GM19099 (cell line): Measurements from ENCODE around the gene CRYZL1.
A peak's percentile ranks its signal among the peaks of the same experiment; 100 is the strongest.

Experiments
- POLR2A ChIP-seq: IDR thresholded peaks from 3 replicates; pipeline ENCODE4 v1.6.1; 2011; ENCODE audit warnings: low read depth; ENCODE audit not compliant: insufficient read length; ENCODE audit errors: extremely low read depth

CRYZL1 gene

GRCh38 chr21:33641352-33642026, at the start of gene CRYZL1:
Gene CRYZL1 (minus strand): TSS chr21:33641741. CDS start chr21:33631551, 10,190 bp downstream.
- peak; percentile 70 for TF ChIP-seq POLR2A

GRCh38 chr21:33690874-33691273, 49.3 kb upstream of the CRYZL1 start:
- no peak for TF ChIP-seq POLR2A

- TF ChIP-seq POLR2A = no peak
Observed at GRCh38 chr21:33688353-33688752, 46.8 kb upstream of the CRYZL1 start.

GRCh38 chr21:33687634-33688033, 46.1 kb upstream of the CRYZL1 start:
- TF ChIP-seq POLR2A = no peak

DNA sequence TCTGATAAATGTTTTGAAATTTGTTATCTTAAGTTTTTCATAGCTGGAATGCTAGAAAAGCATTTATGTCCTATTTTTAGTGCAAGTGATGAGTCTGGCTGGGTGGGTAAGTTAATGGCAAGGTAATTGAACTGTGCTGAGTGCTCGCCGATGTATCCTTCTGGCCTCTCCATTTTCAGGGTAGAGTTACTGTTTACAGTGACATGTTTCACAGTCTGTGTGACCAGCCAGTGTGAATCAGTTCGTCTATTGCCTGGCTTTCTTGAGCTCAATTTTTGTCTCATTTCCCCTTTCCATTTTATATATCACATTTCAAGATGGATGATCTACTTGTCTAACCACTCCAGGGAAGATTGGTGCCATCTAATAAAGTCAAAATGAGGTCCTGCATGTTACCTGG, 44.8 kb upstream of the CRYZL1 start:
- TF ChIP-seq POLR2A = no peak

DNA sequence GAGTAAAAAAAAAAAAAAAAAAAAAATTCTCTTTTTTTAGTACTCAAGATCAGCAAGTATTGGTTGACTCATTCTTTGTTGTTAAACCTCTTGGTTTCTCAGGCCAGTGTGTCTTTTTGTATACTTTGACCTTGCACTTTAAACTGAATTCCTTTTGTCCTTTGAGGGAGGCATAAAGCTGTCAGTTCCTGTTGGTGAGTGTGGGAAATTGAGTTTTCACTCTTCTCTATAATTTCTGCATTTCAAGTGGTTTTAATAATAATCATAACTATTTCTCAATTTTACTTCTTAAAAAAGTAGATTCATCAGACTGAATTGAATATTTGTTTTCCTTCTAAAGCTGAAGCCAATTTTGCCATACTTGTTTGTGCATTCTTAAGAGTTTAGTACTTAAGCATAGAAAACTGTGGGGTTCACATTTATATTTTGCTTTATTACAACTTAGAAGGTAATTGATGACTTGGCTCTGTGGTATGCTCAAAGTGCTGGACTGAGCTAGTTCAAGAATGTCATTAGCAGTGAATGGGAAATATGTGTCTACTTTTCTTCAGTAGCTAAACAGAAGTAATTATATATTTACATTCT, 44.2 kb upstream of the CRYZL1 start:
- TF ChIP-seq POLR2A = no peak

- TF ChIP-seq POLR2A = no peak
Observed at GRCh38 chr21:33684923-33685560, 43.5 kb upstream of the CRYZL1 start.

DNA sequence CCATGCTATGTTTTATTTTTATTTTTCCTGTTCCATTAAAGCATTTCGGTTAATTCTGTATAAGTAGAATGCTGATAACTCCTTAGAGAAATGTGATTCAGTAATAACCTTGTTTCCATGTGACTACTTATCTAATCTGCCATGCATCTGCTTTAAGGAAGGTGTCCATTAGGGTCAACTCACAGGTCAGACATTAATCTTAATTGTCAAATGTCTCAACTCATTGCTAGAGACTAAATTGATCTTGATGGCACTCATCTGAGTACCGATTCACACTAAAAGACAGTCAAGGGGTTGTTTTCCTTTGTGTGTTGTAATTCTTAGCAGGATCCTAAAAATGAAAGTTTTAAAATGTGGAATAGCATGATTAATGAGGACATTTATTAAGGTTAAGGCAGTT, 42.5 kb upstream of the CRYZL1 start:
- TF ChIP-seq POLR2A = no peak

DNA sequence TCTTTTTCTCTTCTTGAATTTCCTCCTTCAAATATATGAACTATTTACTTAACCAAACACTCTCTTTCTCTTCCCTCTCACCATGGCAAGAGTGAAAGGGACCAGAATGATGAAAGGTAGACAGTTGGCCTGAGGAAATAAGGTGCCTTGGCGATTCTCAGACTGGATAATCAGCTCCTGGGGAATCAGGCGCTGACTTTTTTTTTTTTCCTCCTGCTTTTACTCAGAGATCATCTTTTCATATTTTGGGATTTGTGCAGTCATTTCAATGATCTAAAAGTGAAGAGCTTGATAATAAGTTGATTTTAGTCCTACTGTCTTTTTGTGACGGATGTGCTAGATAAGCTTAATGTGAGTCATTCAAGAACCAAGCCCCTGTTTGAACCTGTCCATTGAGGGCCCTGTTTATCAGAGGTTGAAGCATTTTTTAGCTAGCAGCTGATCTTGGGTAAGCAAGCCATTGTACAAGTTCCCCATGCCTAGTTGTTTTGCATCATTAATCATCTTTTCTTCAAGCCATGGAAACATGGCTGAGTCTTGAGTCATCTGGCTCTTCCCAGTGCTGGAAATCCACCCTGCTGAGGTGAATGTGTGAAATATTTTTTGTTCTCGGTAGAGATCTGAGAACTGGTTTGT, 41.6 kb upstream of the CRYZL1 start:
- no peak for TF ChIP-seq POLR2A

GRCh38 chr21:33680870-33681269, 39.3 kb upstream of the CRYZL1 start:
- no peak for TF ChIP-seq POLR2A

DNA sequence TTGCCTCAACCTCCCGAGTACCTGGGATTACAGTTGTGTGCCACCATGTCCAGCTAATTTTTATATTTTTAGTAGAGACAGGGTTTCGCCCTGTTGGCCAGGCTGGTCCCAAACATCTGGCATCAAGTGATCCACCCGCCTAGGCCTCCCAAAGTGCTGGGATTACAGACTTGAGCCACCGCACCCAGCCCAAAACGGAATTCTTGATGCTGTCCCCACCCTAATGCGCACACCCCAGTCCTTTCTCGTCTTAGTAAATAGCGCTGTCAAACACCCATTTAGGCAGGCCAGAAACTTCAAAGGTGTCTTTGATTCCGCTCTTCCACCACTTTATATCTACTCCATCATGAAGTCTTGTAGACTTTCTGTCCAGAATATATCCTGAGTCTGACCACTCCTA, 35.9 kb upstream of the CRYZL1 start:
- TF ChIP-seq POLR2A = no peak

DNA sequence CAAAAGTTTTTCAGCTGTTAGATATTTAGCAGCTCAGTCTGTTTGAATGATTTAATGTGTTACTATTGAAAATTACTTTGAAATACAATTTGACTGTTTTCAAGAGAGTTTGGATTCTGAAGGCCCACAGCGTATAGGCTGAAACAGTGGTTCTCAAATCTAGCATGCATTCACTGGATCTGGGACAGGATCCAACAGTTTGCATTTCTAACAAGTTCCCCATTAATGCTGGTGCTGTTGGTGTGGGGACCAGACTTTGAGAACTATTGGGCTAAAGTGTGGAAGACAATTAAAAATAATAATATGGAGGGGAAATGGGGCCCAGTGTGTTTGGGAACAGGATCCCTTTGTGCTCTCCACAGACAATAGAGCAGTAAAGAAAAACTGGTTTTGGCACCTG, 32.7 kb upstream of the CRYZL1 start:
- TF ChIP-seq POLR2A = no peak

- TF ChIP-seq POLR2A = no peak
Observed at GRCh38 chr21:33673473-33673872, 31.9 kb upstream of the CRYZL1 start.

- TF ChIP-seq POLR2A = no peak
Observed at GRCh38 chr21:33670076-33670978, 28.8 kb upstream of the CRYZL1 start.

DNA sequence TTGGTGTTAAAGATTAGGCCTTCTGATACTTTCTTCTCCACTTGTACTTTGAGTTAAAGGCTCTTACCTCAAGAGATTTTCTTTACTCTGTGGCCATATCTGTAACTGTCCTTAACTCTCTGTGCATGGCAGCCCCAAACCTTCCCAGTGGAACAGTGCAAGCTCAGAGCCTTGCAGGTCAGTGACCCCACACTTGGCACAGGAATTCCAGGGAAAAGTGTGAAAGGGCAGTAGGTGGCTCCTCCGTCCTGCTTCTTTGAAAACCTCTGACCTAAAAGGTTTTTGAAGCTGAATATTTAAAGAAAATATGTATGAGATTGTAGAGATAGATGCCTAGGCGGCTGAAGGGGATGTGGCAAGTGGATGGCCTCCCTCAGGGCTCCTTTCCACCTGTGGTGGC, 27.1 kb upstream of the CRYZL1 start:
- no peak for TF ChIP-seq POLR2A
